ENCODE data around the gene AHNAK2.
"Not testable (repeated sequence)": the region's sequence is repeated elsewhere in the genome, so short reads cannot be mapped to it uniquely, and the experiment has no call there.

The AHNAK2 gene

GRCh38 chr14:104948736-104949031 lies 29.5 kb downstream of the AHNAK2 start:
- TF ChIP-seq CTCF (conservative IDR thresholded peaks at IDR 0.05) (no peak), ZFX (IDR thresholded peaks at IDR 0.05) (no peak)
- no peak overlapping the region for H3K27ac ChIP-seq

GRCh38 chr14:104947881-104948735 lies 30.1 kb downstream of the AHNAK2 start:
- not testable (repeated sequence) for H3K27ac ChIP-seq

GRCh38 chr14:104947201-104947600 lies 31.0 kb downstream of the AHNAK2 start:
- H3K27ac ChIP-seq: not testable (repeated sequence)

DNA sequence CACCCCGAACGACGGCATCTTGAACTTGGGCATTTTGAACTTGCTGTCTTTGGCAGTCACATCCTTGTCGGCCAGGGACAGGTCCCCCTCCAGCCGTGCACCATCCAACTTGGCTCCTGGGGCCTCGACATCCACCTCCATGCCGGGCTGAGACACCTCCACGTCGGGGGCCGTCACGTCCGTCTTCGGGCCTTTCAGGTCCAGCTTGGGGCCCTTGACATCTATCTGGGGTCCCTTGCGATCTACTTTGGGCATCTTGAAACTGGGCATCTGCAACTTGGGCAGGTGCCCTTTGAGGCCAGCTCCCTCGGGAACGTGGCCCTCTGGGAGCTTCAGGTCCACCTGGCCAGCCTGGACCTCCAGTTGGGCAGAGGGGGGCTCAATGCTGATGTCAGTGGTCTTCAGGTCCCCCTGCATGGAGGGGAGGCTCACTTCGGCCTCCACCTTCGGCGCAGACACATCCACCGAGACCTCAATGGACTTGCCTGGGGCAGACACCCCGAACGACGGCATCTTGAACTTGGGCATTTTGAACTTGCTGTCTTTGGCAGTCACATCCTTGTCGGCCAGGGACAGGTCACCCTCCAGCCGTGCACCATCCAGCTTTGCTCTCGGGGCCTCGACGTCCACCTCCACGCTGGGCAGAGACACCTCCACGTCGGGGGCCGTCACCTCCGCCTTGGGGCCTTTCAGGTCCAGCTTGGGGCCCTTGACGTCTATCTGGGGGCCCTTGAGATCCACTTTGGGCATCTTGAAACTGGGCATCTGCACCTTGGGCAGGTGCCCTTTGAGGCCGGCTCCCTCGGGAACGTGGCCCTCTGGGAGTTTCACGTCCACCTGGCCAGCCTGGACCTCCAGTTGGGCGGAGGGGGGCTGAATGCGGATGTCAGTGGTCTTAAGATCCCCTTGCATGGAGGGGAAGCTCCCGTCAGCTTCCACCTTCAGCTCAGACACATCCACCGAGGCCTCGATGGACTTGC lies 31.9 kb downstream of the AHNAK2 start:
- not testable (repeated sequence) for H3K27ac ChIP-seq

DNA sequence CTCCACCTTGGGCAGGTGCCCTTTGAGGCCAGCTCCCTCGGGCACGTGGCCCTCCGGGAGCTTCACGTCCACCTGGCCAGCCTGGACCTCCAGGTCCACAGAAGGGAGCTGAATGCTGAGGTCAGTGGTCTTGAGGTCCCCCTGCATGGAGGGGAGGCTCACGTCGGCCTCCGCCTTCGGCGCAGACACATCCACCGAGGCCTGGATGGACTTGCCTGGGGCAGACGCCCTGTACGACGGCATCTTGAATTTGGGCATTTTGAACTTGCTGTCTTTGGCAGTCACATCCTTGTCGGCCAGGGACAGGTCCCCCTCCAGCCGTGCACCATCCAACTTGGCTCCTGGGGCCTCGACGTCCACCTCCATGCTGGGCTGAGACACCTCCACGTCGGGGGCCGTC lies 32.9 kb downstream of the AHNAK2 start:
- H3K27ac ChIP-seq: not testable (repeated sequence)

GRCh38 chr14:104944436-104945205 lies 33.6 kb downstream of the AHNAK2 start:
- not testable (repeated sequence) for H3K27ac ChIP-seq

DNA sequence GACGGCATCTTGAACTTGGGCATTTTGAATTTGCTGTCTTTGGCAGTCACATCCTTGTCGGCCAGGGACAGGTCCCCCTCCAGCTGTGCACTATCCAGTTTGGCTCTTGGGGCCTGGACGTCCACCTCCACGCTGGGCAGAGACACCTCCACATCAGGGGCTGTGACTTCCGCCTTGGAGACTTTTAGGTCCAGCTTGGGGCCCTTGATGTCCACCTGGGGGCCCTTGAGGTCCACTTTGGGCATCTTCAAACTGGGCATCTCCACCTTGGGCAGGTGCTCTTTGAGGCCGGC lies 34.2 kb downstream of the AHNAK2 start:
- H3K27ac ChIP-seq: not testable (repeated sequence)

- H3K27ac ChIP-seq: not testable (repeated sequence)
Measured at GRCh38 chr14:104943216-104944015, 34.8 kb downstream of the AHNAK2 start.

DNA sequence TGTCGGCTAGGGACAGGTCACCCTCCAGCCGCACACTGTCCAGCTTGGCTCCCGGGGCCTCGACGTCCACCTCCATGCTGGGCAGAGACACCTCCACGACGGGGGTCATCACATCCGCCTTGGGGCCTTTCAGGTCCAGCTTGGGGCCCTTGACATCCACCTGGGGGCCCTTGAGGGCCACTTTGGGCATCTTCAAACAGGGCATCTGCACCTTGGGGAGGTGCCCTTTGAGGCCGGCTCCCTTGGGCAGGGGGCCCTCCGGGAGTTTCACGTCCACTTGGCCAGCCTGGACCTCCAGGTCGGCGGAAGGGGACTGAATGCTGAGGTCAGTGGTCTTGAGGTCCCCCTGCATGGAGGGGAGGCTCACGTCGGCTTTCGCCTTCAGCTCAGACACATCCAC lies 35.6 kb downstream of the AHNAK2 start:
- TF ChIP-seq CTCF (conservative IDR thresholded peaks at IDR 0.05) (no peak), ZFX (IDR thresholded peaks at IDR 0.05) (no peak)

GRCh38 chr14:104941508-104942365 lies 36.4 kb downstream of the AHNAK2 start:
- H3K27ac ChIP-seq: no peak overlapping the region
- TF ChIP-seq CTCF (conservative IDR thresholded peaks at IDR 0.05): no peak
- TF ChIP-seq ZFX (IDR thresholded peaks at IDR 0.05): no peak

More for the DNA sequence above, 35.6 kb downstream of the AHNAK2 start:
- no peak overlapping the region for H3K27ac ChIP-seq
